Loucy (cell line): ENCODE measurements around the gene WDR5.

ENCODE experiments used
- H2AFZ ChIP-seq: fragments of 200-600 bp; sonication (generic); 2 replicates; pipeline ENCODE4 v1.6.0; 2016; ENCODE audit warnings: antibody characterized with exemption, mild to moderate bottlenecking, low read length, moderate library complexity
- H3F3A ChIP-seq: fragments of 200-600 bp; 2 replicates; pipeline ENCODE4 v1.6.0; 2016; ENCODE audit warnings: antibody characterized with exemption, low read depth, mild to moderate bottlenecking
- H3K27me3 ChIP-seq: fragments of 200-600 bp; sonication (generic); 2 replicates; pipeline ENCODE4 v1.6.1; 2014; ENCODE audit warnings: low read length, mild to moderate bottlenecking; ENCODE audit not compliant: insufficient read depth, poor library complexity, severe bottlenecking
- H3K36me3 ChIP-seq: fragments of 200-600 bp; sonication (generic); 2 replicates; pipeline ENCODE4 v1.6.1; 2016; ENCODE audit warnings: low read length; ENCODE audit not compliant: insufficient read depth
- H3K4me1 ChIP-seq: fragments of 200-600 bp; sonication (generic); 2 replicates; pipeline ENCODE4 v1.5.1; 2014; ENCODE audit warnings: low read length, mild to moderate bottlenecking; ENCODE audit not compliant: insufficient read depth, poor library complexity, severe bottlenecking
- H3K4me2 ChIP-seq: fragments of 200-600 bp; sonication (generic); 2 replicates; pipeline ENCODE4 v1.6.0; 2014; ENCODE audit warnings: antibody characterized with exemption, low read length, low read depth, mild to moderate bottlenecking; ENCODE audit not compliant: poor library complexity, severe bottlenecking
- H3K4me3 ChIP-seq: fragments of 200-600 bp; sonication (generic); 2 replicates; pipeline ENCODE4 v1.5.1; 2014; ENCODE audit warnings: low read length, mild to moderate bottlenecking, mixed read lengths; ENCODE audit not compliant: poor library complexity, severe bottlenecking
- H3K79me2 ChIP-seq: fragments of 200-600 bp; sonication (generic); 2 replicates; pipeline ENCODE4 v1.6.1; 2014; ENCODE audit warnings: low read length; ENCODE audit not compliant: insufficient read depth
- H3K9ac ChIP-seq: fragments of 200-600 bp; sonication (generic); 2 replicates; pipeline ENCODE4 v1.6.0; 2014; ENCODE audit warnings: mild to moderate bottlenecking, low read depth, low read length, moderate library complexity; ENCODE audit not compliant: poor library complexity, severe bottlenecking
- H3K9me2 ChIP-seq: fragments of 200-600 bp; sonication (generic); replicated peaks from 2 replicates; pipeline ENCODE4 v1.6.1; 2016; ENCODE audit warnings: low read depth, low read length, mixed read lengths
- H3K9me3 ChIP-seq: fragments of 200-600 bp; sonication (generic); 2 replicates; pipeline ENCODE4 v1.6.1; 2014; ENCODE audit warnings: mild to moderate bottlenecking, antibody characterized with exemption, low read length, low read depth; ENCODE audit not compliant: insufficient read depth
- H4K20me1 ChIP-seq: fragments of 200-600 bp; sonication (generic); 2 replicates; pipeline ENCODE4 v1.6.0; 2014; ENCODE audit warnings: antibody characterized with exemption, low read length, mild to moderate bottlenecking; ENCODE audit not compliant: insufficient read depth, poor library complexity, severe bottlenecking
- EZH2phosphoT487 ChIP-seq: fragments of 200-600 bp; IDR thresholded peaks from 2 replicates; pipeline ENCODE4 v1.6.1; 2018; ENCODE audit warnings: antibody characterized with exemption, mild to moderate bottlenecking, moderate library complexity, borderline replicate concordance
- TF ChIP-seq, protein P1 (sequence below): fragments of 200-600 bp; sonication (generic); conservative IDR thresholded peaks from 2 replicates; pipeline ENCODE4 v1.5.1; 2014; ENCODE audit warnings: mild to moderate bottlenecking, antibody characterized with exemption, low read length

Gene WDR5

DNA sequence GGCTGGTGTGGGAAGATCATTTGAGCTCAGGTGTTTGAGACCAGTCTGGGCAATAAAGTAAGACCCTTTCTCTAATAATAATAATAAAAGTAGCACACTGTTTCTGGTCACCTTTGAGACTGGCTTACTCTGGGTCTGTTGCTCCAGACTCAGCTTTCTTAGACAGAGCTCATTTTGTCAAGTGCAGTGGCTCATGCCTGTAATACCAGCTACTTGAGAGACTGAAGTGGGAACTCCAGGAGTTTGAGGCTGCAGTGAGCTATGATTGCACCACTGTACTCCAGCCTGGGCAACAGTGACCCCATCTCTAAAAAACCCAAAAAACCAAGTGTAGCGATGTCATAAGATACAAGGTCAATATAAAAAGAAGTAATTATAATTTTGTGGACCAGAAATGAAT is 64.8 kb downstream of the WDR5 start:
- Histone ChIP-seq H3K4me1 (no peaks in the 10 kb centered on the region), H4K20me1 (no peaks in the 10 kb centered on the region), H3K27me3 (no peaks in the 10 kb centered on the region), H3K9me2 (no peaks in the 10 kb centered on the region), H3K79me2 (no peaks in the 10 kb centered on the region), H3K9me3 (no peaks in the 10 kb centered on the region), H2AFZ (no peak overlapping the region), H3K4me3 (no peak overlapping the region), H3K4me2 (no peak overlapping the region), H3K36me3 (no peaks in the 10 kb centered on the region), H3K9ac (no peak overlapping the region), H3F3A (no peaks in the 10 kb centered on the region)
- TF ChIP-seq, protein P1, sequence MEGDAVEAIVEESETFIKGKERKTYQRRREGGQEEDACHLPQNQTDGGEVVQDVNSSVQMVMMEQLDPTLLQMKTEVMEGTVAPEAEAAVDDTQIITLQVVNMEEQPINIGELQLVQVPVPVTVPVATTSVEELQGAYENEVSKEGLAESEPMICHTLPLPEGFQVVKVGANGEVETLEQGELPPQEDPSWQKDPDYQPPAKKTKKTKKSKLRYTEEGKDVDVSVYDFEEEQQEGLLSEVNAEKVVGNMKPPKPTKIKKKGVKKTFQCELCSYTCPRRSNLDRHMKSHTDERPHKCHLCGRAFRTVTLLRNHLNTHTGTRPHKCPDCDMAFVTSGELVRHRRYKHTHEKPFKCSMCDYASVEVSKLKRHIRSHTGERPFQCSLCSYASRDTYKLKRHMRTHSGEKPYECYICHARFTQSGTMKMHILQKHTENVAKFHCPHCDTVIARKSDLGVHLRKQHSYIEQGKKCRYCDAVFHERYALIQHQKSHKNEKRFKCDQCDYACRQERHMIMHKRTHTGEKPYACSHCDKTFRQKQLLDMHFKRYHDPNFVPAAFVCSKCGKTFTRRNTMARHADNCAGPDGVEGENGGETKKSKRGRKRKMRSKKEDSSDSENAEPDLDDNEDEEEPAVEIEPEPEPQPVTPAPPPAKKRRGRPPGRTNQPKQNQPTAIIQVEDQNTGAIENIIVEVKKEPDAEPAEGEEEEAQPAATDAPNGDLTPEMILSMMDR: no peak
- no peak for TF ChIP-seq EZH2phosphoT487

DNA sequence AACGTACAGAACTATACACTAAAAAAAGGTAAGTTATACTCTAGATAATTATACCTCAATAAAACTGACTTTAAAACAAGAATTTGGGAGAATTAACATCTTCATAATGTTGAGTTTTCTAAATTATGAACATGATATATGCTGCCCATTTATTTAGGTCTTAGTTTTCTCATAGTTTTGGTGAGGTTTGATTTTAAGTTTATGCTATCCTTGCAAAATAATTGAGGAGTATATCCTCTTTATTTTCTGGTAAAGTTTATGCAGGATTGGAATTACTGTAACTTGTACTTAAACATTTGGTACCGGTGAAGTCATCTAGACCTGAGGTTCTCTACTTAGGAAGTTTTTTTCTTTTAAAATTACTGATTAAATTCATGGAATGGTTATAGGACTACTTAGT is 67.3 kb downstream of the WDR5 start:
- no peaks in the 10 kb centered on the region for H3K4me1 ChIP-seq
- TF ChIP-seq, protein P1: no peak
- no peak for TF ChIP-seq EZH2phosphoT487

DNA sequence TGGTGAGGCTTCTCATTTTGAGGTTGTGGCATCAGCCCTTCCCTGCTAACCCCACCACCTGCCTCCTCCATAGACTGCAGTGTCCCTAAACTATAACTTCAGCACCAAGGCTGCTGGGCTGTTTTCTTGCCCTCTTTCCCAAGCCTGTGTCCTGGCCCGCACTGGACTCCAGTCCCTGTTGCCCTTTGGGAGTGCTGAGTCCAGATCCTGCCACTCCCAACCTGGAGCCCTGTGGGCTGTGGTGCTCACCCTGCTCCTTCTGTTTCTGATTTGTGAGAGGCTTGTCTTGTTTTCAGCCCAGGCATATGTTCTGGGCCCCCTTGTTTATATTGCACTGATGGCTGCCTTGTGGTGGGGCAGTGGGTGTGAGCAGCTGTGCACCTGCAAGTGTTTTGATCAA is 68.2 kb downstream of the WDR5 start:
- Histone ChIP-seq H3K9ac (no peak overlapping the region), H3K4me1 (no peaks in the 10 kb centered on the region), H4K20me1 (no peaks in the 10 kb centered on the region), H3F3A (no peaks in the 10 kb centered on the region), H3K9me2 (no peaks in the 10 kb centered on the region), H3K4me3 (no peak overlapping the region), H3K9me3 (no peaks in the 10 kb centered on the region), H3K79me2 (no peaks in the 10 kb centered on the region), H3K36me3 (no peaks in the 10 kb centered on the region), H3K27me3 (no peaks in the 10 kb centered on the region), H3K4me2 (no peak overlapping the region), H2AFZ (no peak overlapping the region)
- TF ChIP-seq, protein P1: no peak
- TF ChIP-seq EZH2phosphoT487: no peak

More for the DNA sequence above, 67.3 kb downstream of the WDR5 start:
- Histone ChIP-seq H3F3A (no peaks in the 10 kb centered on the region), H3K79me2 (no peaks in the 10 kb centered on the region), H2AFZ (no peak overlapping the region), H4K20me1 (no peaks in the 10 kb centered on the region), H3K27me3 (no peaks in the 10 kb centered on the region), H3K9me2 (no peaks in the 10 kb centered on the region), H3K9me3 (no peaks in the 10 kb centered on the region), H3K4me3 (no peak overlapping the region), H3K36me3 (no peaks in the 10 kb centered on the region), H3K4me2 (no peak overlapping the region), H3K9ac (no peak overlapping the region)
